Panc1 (cell line): ENCODE measurements around the gene CNN3. TPM values are rescaled to one million over a fixed set of nuclear protein-coding genes. Genes with fewer than 3 reads are reported as not detected.

Experiments
- ATAC-seq: fragments of 200-7000 bp; cut with Tn5 transposase; 2 replicates; pipeline ENCODE4 v1.9.1; 2020; ENCODE audit warnings: mild to moderate bottlenecking, moderate library complexity
- BruUV-seq: library from RNA; stranded (reverse); fragments of 400-500 nt; replicated peaks from 2 replicates; lab custom pipeline; 2021; lab: Mats Ljungman, UMichigan
- CTCF ChIA-PET: fragments of 300-600 bp; sonication (Branson Sonifier 250); formaldehyde crosslinking; loops from one replicate; lab custom pipeline; 2022; ENCODE audit warnings: antibody characterized with exemption; lab: Charles Lee
- POLR2A ChIA-PET: fragments of 300-600 bp; sonication (Branson Sonifier 250); formaldehyde crosslinking; loops from one replicate; lab custom pipeline; 2022; ENCODE audit warnings: antibody characterized with exemption; lab: Charles Lee
- DNase-seq: peaks from one replicate; pipeline ENCODE4 v3.0.0-alpha.2; 2010; ENCODE audit warnings: low read depth, low spot score
- H3K27ac ChIP-seq: 2 replicates; pipeline ENCODE4 v1.5.1; 2011; ENCODE audit warnings: mild to moderate bottlenecking, low read length, inconsistent platforms
- H3K27me3 ChIP-seq: fragments of 200-500 bp; sonication (Bioruptor generic); 2 replicates; pipeline ENCODE4 v1.6.0; 2014; ENCODE audit warnings: low read length, inconsistent platforms; ENCODE audit not compliant: control insufficient read depth, insufficient read depth
- H3K36me3 ChIP-seq: fragments of 200-500 bp; sonication (Bioruptor generic); 2 replicates; pipeline ENCODE4 v1.5.1; 2014; ENCODE audit warnings: inconsistent platforms, mild to moderate bottlenecking, low read length, moderate library complexity; ENCODE audit not compliant: control insufficient read depth, insufficient read depth
- H3K4me1 ChIP-seq: 2 replicates; pipeline ENCODE4 v1.5.1; 2011; ENCODE audit warnings: inconsistent platforms, mild to moderate bottlenecking, low read length, moderate library complexity; ENCODE audit not compliant: control insufficient read depth, insufficient read depth
- H3K4me3 ChIP-seq, 2 experiments: 2 replicates each; pipeline ENCODE4 v1.5.1; 2011 to 2012; ENCODE audit warnings: low read depth in 2 of 2, low read length in 2 of 2, mild to moderate bottlenecking in 2 of 2, inconsistent platforms in 1 of 2, moderate library complexity in 1 of 2
- H3K9me3 ChIP-seq: fragments of 200-500 bp; sonication (Bioruptor generic); 2 replicates; pipeline ENCODE4 v1.5.1; 2014; ENCODE audit warnings: low read depth, mild to moderate bottlenecking, inconsistent platforms, low read length, moderate library complexity; ENCODE audit not compliant: control insufficient read depth, insufficient read depth
- POLR2AphosphoS5 ChIP-seq: IDR thresholded peaks from 2 replicates; pipeline ENCODE4 v1.6.1; 2012; ENCODE audit warnings: mild to moderate bottlenecking, low read depth, low read length, moderate library complexity
- SIN3A ChIP-seq: IDR thresholded peaks from 2 replicates; pipeline ENCODE4 v1.6.1; 2012; ENCODE audit warnings: low read depth, mild to moderate bottlenecking, low read length, moderate library complexity, borderline replicate concordance; ENCODE audit not compliant: insufficient read depth
- TCF7L2 ChIP-seq: IDR thresholded peaks from 2 replicates; pipeline ENCODE4 v1.6.1; 2011; ENCODE audit warnings: mild to moderate bottlenecking, low read depth, low read length, inconsistent platforms
- in situ Hi-C: cut with HindIII; loops from 2 replicates; pipeline ENCODE4 v1.10.0; 2016; ENCODE audit warnings: low sequenced_read_pairs, low pct_unique_long_range_greater_than_20kb
- intact Hi-C: fragments of 100-400 bp; cut with micrococcal nuclease; formaldehyde crosslinking; loops from one replicate; pipeline ENCODE4 v1.10.0; 2022; ENCODE audit not compliant: unreplicated experiment
- total RNA-seq: library from RNA; stranded (reverse); gene quantifications from one replicate; pipeline ENCODE4 v1.2.1, GENCODE V29; 2021; ENCODE audit not compliant: unreplicated experiment
- TF ChIP-seq, protein P1 (sequence below), 2 experiments: IDR thresholded peaks; 2 replicates each; pipeline ENCODE4 v1.6.1; 2011 to 2012; ENCODE audit warnings: low read depth in 2 of 2, control low read depth in 1 of 2, low read length in 1 of 2, mild to moderate bottlenecking in 1 of 2, moderate library complexity in 1 of 2; ENCODE audit not compliant: insufficient read depth in 1 of 2
- TF ChIP-seq, protein P2 (sequence below): fragments of 450-650 bp; IDR thresholded peaks from 2 replicates; pipeline ENCODE4 v1.5.1; 2017; ENCODE audit warnings: mild to moderate bottlenecking

The CNN3 gene
- total RNA-seq, 1 experiment from 2014 or later: 72.3 TPM

DNA sequence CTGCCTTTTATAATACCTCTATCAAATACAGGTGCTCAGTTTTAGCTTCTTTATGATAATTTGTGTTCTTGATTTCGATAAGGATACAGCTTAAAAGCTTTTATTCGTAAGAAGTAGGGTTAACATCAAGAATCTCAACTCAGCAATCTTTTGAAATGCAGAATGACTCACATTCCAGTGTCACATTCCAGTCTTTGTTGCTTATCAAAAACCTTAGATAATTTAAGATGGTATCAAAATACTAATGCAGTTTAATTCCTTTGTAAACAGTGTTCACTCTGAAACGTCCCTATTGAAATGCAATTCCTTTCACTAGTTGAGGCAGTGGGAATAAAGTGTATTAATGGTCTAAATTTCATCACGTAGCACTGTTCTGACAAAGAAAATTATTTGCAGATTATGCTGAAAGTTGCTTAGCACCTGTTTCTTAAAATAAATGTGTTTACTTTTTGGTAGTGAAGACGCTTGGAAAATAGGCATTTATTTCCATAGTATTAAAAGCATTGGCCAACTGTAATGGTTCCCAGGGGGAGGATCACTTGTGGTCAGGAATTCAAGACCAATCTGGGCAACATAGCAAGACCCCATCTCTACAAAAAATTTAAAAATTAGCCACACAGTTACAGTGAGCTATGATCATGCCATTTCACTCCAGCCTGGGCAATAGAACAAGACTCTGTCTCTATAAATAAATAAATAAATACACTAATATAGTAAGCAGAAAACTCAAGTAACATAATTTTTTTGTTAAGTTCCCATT lies 10.1 kb upstream of the CNN3 start:
- no TSS peak for BruUV-seq
- CTCF ChIA-PET: no interaction called here

DNA sequence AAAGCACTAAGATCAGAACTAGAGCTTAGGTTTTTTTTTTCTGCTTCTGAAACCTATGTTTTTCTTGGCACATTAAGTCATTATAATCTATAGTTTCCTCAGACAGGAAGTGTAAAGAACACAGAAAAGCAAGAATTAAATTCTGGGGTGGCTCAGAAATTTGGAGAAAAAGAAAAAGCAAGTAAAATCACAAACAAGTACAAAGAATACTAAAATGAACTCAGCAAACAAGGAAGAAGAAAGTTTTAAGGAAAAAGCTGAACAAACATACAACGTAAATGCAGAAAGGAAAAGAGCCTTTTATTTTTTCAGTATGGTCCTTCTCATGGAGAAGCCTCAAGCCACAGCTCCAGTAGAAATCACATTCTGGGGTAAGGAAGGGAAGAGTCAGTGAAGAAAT lies 8.6 kb upstream of the CNN3 start:
- no peak for TF ChIP-seq SIN3A
- TF ChIP-seq, protein P1, sequence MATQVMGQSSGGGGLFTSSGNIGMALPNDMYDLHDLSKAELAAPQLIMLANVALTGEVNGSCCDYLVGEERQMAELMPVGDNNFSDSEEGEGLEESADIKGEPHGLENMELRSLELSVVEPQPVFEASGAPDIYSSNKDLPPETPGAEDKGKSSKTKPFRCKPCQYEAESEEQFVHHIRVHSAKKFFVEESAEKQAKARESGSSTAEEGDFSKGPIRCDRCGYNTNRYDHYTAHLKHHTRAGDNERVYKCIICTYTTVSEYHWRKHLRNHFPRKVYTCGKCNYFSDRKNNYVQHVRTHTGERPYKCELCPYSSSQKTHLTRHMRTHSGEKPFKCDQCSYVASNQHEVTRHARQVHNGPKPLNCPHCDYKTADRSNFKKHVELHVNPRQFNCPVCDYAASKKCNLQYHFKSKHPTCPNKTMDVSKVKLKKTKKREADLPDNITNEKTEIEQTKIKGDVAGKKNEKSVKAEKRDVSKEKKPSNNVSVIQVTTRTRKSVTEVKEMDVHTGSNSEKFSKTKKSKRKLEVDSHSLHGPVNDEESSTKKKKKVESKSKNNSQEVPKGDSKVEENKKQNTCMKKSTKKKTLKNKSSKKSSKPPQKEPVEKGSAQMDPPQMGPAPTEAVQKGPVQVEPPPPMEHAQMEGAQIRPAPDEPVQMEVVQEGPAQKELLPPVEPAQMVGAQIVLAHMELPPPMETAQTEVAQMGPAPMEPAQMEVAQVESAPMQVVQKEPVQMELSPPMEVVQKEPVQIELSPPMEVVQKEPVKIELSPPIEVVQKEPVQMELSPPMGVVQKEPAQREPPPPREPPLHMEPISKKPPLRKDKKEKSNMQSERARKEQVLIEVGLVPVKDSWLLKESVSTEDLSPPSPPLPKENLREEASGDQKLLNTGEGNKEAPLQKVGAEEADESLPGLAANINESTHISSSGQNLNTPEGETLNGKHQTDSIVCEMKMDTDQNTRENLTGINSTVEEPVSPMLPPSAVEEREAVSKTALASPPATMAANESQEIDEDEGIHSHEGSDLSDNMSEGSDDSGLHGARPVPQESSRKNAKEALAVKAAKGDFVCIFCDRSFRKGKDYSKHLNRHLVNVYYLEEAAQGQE (IDR thresholded peaks at IDR 0.05; ENCODE audit: insufficient read depth in 1 of 2, low read depth in 2 of 2, low read length in 1 of 2): no peak
- no peak for TF ChIP-seq POLR2AphosphoS5
- TF ChIP-seq, protein P2, sequence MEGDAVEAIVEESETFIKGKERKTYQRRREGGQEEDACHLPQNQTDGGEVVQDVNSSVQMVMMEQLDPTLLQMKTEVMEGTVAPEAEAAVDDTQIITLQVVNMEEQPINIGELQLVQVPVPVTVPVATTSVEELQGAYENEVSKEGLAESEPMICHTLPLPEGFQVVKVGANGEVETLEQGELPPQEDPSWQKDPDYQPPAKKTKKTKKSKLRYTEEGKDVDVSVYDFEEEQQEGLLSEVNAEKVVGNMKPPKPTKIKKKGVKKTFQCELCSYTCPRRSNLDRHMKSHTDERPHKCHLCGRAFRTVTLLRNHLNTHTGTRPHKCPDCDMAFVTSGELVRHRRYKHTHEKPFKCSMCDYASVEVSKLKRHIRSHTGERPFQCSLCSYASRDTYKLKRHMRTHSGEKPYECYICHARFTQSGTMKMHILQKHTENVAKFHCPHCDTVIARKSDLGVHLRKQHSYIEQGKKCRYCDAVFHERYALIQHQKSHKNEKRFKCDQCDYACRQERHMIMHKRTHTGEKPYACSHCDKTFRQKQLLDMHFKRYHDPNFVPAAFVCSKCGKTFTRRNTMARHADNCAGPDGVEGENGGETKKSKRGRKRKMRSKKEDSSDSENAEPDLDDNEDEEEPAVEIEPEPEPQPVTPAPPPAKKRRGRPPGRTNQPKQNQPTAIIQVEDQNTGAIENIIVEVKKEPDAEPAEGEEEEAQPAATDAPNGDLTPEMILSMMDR: no peak
- no peak for TF ChIP-seq TCF7L2
- no peak for ATAC-seq
- Histone ChIP-seq H3K27me3 (no peaks in the 10 kb centered on the region), H3K4me1 (no peaks in the 10 kb centered on the region), H3K27ac (no peak overlapping the region), H3K36me3 (no peaks in the 10 kb centered on the region), H3K9me3 (no peaks in the 10 kb centered on the region), H3K4me3 (no peak overlapping the region)
- in situ Hi-C loops (no loop called here), intact Hi-C loops (no loop called here)
- DNase-seq: no peak
- POLR2A ChIA-PET: no interaction called here
- BruUV-seq: no TSS peak
- CTCF ChIA-PET: no interaction called here

More for the DNA sequence above, 10.1 kb upstream of the CNN3 start:
- no peaks in the 10 kb centered on the region for H3K4me1 ChIP-seq
- H3K9me3 ChIP-seq: no peaks in the 10 kb centered on the region
- in situ Hi-C loops (no loop called here), intact Hi-C loops (no loop called here)
- TF ChIP-seq, protein P2: no peak
- TF ChIP-seq, protein P1 (IDR thresholded peaks at IDR 0.05; ENCODE audit: insufficient read depth in 1 of 2, low read depth in 2 of 2, low read length in 1 of 2): no peak
- no peak for TF ChIP-seq TCF7L2
- TF ChIP-seq POLR2AphosphoS5: no peak
- TF ChIP-seq SIN3A: no peak
- H3K27me3 ChIP-seq: no peaks in the 10 kb centered on the region
- no peak for DNase-seq
- POLR2A ChIA-PET: no interaction called here
- H3K36me3 ChIP-seq: no peaks in the 10 kb centered on the region
- H3K4me3 ChIP-seq: no peak overlapping the region
- no peak overlapping the region for H3K27ac ChIP-seq
- ATAC-seq: no peak
